NCI-H1105 treated with DMSO at 0.1 percent for 48 hours (cell line): Measurements from ENCODE around the gene AKR1C2.
A peak's percentile ranks its signal among the peaks of the same experiment; 100 is the strongest.
"Not testable (repeated sequence)": the region's sequence is repeated elsewhere in the genome, so short reads cannot be mapped to it uniquely, and the experiment has no call there.

ENCODE experiments used
- DNase-seq: peaks from one replicate; lab custom pipeline; 2025; lab: John Stamatoyannopoulos, UW

Gene AKR1C2

GRCh38 chr10:5003127-5004029, at the start of gene AKR1C2:
Gene AKR1C2 (minus strand): TSS chr10:5003857. CDS start chr10:5003835, 22 bp downstream.
- not testable (repeated sequence) for DNase-seq

- DNase-seq: not testable (repeated sequence)
Measured at GRCh38 chr10:5052951-5053500, 49.4 kb upstream of the AKR1C2 start.

- DNase-seq: no peak
Measured at GRCh38 chr10:5047912-5048628, 44.4 kb upstream of the AKR1C2 start.

- DNase-seq: not testable (repeated sequence)
Measured at GRCh38 chr10:5047055-5047454, 43.4 kb upstream of the AKR1C2 start.

GRCh38 chr10:5046410-5046809, 42.8 kb upstream of the AKR1C2 start:
- DNase-seq: no peak

- DNase-seq: no peak
Measured at GRCh38 chr10:5045095-5045494, 41.4 kb upstream of the AKR1C2 start.

GRCh38 chr10:5043716-5044115, 40.1 kb upstream of the AKR1C2 start:
- peak; percentile 92 for DNase-seq

GRCh38 chr10:5042922-5043321, 39.3 kb upstream of the AKR1C2 start:
- no peak for DNase-seq

GRCh38 chr10:5041471-5042023, 37.9 kb upstream of the AKR1C2 start:
- no peak for DNase-seq

GRCh38 chr10:5040781-5041470, 37.3 kb upstream of the AKR1C2 start:
- DNase-seq: no peak

- DNase-seq: no peak
Measured at GRCh38 chr10:5040010-5040673, 36.5 kb upstream of the AKR1C2 start.

- no peak for DNase-seq
Measured at GRCh38 chr10:5038733-5039132, 35.1 kb upstream of the AKR1C2 start.

GRCh38 chr10:5038101-5038500, 34.4 kb upstream of the AKR1C2 start:
- DNase-seq: no peak

- no peak for DNase-seq
Measured at GRCh38 chr10:5036511-5036910, 32.9 kb upstream of the AKR1C2 start.

GRCh38 chr10:5035356-5035755, 31.7 kb upstream of the AKR1C2 start:
- no peak for DNase-seq

GRCh38 chr10:5034588-5034987, 30.9 kb upstream of the AKR1C2 start:
- no peak for DNase-seq

GRCh38 chr10:5033061-5033778, 29.6 kb upstream of the AKR1C2 start:
- no peak for DNase-seq

- not testable (repeated sequence) for DNase-seq
Measured at GRCh38 chr10:5032444-5032843, 28.8 kb upstream of the AKR1C2 start.

GRCh38 chr10:5031588-5031987, 27.9 kb upstream of the AKR1C2 start:
- not testable (repeated sequence) for DNase-seq

GRCh38 chr10:5030989-5031388, 27.3 kb upstream of the AKR1C2 start:
- no peak for DNase-seq

GRCh38 chr10:5025461-5025881, 21.8 kb upstream of the AKR1C2 start:
- not testable (repeated sequence) for DNase-seq
